GM19324 (cell line): ENCODE measurements around the gene ASGR1.

Experiments
- ATAC-seq: cut with Tn5 transposase; IDR thresholded peaks from one replicate; pipeline ENCODE4 v1.9.1; 2021; ENCODE audit warnings: mild to moderate bottlenecking, moderate library complexity; ENCODE audit not compliant: unreplicated experiment, low FRiP score

ASGR1 gene

DNA sequence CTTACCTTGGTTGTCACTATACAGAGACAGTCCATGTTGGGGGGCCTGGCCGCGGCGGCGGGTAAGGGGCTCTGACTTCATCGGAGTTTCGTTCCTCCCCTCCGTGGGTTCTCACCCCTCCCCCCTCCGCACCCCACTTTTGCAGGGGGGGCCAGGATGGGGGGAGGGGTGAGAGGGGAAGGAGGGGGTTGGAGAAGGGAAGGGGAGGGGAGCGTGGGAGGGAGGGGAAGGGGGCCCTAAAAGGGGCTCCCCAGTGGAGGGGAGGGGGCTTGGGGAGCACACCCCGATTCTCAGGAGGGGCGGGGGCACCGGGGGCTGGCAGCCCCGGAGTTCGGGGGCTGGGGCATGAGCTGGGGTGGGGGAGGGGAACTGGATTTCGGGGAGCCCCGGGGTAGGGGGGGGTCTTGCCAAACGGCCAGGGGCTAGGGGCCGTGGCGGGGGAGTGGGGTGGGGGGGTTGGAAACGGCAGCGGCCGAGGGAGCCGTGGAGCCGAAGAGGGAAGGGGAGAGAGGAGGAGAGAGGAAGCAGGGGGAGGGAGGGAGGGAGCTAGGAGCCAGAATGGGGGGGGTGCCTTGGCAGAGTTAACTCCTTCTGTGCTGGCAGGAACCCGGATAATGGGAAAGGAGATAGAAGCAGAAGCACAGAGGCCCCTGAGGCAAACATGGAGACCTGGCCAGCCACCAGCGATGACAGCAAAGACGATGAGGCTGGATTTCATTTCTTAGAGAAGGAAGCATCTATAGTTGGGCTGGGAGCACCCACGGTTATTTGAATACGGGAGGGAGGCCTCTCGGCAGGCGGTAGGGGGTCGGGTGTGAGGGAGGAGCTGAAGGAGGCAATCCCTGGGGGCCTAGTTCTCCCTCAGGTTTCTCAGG, 38.2 kb upstream of the ASGR1 start:
- no peak for ATAC-seq

DNA sequence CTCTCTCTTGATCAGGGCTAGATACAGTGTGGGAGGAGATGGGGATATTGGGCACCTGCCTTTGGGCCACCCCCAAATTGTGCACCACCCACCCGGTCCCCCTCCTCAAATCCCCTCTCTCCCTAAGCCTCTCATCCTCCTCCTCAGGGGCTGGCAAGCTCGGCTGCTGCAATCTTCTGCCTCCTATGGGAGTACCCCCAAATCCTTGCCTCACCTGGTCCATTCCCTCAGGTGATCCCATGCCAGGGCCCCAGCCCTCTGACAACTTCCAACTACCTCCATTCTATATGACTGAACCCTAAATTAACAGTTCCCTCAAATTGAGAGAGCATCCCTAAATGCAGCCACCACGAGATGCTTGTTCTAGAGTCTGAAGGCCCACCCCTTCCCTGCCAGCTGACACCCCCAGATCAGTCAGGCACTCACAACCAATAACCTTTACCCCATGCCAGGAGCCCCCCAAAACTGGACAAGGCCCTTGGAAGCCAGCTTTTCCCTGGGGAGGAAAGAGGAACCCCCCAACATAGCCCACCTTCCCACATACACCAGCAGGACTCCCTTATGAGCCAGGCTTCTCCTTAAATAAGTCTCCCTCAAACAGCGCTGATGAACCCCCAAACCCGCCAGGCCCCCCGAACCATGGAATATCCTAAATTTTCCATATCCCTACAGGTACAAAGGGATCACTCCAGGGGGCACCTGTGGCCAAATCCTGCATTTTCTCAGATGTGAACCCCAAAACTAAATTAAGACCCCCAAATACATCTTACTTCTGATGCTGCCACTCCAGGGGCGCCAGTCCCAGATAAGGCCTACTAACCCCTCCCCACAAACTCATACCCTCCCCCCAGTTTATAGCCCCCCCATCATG, 37.3 kb upstream of the ASGR1 start:
- no peak for ATAC-seq

DNA sequence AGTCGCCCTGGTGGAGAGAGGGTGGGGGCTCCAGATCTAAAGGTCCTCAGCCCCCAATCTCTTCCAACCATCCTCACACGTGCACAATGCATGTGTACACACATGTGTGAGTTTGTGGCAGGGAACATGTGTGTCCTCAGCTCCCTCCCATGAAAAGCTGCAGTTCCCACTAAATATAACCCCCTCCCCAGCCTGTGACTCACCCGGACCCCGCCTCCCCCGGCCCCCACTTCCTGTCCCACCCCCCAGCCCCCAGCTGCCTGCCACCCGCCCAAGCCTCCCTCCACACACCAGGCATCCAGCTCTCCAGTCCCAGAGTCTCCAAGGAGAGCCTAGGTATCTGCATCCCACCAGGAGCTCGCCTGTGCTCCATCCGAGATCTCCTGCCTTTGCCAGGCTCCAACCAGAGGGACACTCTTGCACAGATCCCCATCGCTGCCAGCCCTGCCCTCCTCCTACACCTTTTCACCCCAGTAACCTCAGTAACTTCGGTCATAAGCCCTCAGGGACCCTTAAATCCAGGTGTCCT, 36.5 kb upstream of the ASGR1 start:
- no peak for ATAC-seq

DNA sequence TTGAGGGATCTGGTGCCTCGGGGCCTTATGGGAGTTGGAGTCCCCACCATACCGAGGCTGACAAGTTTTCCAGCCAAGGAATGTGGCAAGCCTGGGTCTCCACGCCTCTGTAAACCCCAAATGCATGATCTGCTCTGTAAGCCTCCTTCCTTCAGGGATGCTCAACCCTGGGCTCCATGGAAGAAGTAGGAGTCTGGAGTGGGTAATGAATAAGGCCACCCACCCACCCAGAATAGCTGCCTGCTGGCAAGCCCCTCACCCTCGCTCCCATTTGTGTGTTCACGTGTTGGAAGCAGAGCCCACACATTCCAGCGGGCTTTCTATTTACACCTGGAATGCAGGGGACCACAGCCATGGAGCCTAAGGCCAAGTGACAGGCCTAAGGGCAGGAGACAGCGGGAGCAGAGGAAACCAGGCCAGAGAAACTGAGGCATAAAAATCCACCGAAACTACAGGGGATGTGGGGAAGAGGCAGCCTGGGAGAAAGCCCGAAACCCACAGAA, 36.0 kb upstream of the ASGR1 start:
- ATAC-seq: no peak

DNA sequence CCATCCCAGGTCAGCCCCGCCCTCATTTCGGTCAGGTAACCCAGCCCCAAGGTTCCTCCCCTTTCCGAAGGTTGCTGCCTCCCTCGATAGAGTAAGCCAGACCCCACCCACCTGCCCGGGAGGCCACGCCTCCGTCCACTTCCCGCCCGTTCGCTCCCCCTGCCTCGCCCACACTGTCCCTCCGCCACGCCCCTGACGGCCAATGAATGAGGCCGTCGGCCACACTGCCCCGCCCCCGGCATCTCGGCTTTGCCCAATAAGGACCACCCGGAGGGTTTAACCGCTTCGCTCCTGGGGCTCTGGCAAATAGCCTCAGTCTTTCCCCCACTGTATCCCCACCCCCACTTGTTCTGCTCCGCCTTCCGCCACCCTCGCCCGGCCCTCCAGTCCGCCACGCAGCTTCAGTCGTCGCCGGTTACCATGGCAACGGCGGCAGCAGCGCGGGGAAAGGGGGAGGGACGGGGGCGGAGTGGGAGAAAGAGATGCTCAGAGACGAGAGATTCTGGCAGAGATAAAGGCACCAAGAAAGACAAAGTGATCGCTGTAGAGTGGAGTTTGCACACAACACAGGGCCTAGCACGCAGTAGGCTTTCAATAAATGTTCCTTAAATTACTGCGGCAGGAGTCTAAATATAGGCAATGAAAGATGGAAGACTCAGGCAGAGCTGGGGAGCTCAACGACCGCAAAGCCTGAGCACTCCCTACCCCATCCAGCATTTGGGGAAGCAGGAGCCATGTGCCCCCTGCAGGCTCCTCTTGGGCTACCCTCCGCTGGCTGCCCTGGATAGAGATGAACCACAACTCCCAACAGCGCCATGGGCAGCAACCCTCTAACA, 35.3 kb upstream of the ASGR1 start:
- ATAC-seq: peak; percentile 83

DNA sequence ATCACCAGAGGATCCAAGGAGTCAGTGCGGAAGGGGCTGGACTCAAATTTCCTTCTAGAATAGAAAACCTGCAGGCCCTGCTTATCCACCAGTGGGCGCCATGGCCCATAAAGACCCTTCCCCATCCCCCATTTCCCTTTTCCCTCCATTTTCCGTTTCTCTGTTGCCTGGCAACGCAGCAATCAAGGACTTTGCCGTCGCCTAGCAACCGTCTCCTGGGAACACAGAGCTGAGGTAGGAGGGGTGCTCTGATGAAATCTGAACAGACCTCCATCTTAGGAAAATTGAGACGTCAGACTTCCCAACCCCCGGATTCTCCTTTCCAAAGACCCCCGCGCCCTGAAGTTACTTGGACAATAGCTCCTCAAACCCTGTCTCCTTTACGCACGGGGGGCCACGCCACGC, 34.7 kb upstream of the ASGR1 start:
- no peak for ATAC-seq

DNA sequence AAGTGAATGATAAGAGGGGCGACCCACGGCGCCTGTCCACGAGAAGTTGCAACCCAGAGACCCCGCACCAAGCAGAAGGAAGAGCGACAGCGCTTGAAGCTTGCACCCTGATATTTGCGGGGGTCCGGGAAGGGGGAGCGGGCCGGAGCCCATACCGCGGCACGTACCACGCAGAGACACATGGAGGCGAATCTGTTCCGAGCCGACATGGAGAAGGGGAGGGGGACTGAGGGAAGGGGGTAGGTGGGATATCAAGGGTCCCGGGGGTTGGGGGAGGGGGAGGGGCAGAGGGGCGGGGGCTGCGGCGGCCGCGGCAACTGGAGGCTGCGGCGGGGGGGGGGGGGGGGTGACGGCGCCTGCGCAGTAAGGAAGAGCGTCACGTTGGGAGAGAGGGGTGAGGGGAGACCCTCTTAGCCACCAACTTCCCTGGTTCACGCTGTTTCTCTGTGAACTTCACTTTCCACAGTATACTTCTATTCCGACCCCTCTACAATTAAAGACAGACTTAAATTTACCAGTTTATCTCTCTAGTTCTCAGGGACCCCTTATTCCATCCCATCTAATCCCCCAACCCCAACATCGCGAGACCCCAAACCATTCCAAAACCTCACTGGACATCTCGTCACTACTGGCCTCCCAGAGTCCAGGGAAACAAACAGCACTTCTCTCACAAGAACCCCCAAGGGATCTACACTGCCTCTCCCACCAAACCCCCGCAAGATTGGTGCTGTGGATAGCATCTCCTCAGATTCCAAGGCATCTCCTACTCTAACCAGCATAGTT, 32.5 kb upstream of the ASGR1 start:
- ATAC-seq: no peak

DNA sequence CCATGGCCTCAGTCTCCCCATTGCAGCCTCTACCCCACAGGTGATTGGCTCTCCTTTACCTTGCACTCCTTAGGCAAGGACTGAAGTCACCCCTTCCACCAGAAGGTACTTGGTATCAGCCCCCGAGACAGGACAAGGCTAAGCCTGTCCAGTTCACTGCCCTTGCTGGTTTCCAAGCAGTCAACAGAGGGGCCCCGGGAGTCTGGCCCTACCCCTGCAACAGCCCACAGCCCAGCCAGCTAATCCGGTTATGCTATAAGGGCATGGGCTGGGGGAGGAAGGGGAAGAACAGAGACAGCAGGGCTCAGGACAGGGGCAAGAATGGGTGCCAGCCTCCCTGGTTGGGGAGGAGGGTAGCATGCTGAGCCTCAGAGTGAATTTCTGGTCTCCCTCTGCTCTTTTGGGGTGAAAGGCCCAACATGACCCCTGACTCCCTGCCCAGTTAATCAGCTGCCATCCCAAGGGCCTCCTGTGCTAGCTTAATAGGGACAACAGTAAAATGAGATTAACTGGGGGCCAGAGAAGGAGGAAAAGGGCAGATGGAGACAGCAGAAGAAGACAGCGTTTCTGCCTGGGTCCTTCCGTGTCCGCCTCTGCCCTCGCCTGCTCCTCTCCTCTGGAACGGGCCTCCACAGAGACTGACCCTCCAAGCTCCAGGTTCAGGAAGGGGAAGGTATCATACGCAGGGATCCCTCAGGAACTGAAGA, 29.7 kb upstream of the ASGR1 start:
- no peak for ATAC-seq

DNA sequence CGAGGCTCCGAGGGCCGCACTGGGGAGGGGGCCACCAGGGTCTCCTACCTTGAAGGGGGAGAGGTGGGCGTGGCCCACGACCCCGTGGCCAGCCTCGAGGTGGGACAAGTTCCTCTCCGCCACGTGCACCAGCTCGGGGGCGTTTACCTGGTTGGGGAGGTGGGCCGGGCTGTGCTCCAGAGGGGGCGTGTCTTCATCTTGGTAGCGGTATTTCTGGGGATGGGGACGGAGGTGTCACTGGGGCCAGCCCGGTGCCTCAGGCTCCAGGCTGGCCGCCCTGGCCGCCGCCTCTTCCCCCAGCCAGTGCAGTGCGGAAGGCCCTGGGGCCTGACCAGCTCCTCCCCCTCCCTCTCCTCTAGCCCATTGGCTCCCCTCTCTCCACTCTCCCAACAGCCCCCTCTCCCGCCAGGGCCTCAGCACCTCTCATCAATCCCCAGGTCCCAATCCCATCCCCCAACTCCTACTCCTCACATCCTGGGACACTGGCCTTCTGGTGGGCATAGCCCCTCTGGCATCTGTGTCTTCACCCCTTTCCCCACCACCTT, 28.9 kb upstream of the ASGR1 start:
- ATAC-seq: no peak

DNA sequence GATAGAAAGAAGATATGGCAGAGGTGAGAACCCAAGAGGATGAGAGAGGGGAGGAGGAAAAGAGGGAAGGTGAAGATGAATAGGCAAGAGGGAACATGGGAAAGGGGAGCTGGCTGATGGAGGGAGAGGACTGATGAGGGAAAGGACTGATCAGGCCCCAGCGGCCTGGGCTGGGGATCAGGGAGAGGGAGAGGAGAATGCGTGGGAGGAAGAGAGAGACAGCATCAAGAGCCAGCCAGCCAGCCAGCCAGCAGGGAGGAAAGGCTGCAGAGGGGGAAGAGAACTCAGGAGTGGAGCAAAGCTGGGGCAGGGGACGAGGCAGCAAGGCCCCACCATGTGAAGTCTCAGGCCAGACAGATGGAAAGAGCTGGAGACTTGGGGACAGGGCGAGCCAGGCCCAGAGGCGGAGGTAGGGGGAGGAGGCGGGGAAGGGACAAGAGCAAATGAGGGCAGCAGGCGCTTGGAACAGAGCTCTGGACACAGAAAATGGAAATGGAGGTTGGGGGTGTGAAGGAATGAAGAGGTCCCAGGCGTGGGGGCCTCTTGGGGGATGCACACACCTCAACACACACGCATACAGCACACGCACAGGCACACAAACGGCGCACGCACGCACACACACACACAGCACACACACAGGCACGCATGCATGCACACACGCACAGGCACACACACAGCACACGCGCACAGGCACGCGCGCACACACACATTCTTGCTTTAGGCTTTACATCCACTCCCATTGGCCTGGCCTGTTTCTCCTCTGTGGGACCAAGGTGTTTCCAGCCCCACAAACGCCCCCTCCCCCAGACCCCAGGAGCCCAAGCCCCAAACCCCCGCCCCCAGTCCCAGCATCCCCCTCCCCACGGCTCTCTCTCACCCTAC, 28.2 kb upstream of the ASGR1 start:
- ATAC-seq: no peak

DNA sequence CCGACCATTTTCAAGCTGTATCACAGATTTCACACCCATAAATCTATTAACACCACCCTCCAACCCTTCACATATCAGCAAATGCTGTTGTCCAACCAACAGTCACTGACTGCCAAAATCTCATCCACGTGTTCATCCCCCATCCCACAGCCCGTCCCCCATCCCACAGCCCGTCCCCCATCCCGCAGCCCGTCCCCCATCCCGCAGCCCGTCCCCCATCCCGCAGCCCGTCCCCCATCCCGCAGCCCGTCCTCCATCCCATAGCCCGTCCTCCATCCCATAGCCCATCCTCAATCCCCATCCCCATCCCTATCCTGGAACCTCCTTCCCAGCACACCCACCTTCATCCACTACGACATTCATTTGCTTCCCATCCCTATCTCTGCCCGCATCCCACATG, 26.4 kb upstream of the ASGR1 start:
- no peak for ATAC-seq

DNA sequence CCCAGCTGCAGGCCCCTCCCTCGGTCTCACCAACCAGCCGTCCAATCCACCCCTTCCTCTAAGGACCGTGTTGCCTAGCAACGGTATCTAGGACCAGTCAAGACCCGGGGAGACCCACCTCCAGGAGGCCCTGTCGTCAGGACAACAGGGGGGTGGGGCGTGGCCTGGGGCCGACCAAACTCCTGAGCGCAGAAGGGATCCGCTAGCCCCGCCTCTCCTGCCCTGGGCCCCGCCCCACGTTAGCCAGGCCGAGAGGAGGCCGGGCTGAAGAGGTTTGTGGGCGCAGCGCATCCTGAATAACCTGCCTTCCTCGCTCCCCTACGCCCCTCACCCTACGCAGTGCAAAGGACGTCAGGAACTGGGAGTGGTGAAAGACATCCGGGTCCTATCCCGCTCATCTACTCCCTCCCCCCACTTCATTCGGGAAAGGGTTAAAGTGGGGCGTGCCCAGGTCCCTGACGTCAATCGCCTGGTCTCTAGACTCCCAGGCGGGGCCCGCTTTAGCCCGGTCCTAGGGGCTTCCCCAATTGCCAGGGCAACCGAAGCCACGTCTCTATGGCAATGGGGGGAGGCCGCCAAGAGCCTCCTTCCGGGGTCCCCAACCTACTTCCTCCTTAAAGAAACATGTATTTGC, 25.8 kb upstream of the ASGR1 start:
- ATAC-seq: peak; percentile 75

DNA sequence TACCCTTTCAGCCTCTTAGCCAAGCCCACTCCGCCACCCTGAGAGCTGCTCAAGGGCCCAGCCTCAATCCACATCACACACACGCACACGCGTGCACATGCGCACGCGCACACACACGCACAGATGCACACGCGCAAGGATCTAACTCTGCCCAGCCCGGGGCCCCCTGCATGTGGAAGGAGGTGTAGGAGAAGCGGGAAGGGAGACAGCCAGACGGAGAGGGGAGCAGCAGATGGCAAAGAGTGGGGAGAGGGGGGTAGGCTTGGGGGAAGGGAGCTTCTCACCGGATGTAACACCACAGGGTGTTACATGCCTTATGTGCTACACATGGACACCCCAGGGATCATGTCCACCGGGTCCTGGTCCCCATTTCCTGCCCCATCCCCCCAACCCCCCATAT, 25.2 kb upstream of the ASGR1 start:
- no peak for ATAC-seq

DNA sequence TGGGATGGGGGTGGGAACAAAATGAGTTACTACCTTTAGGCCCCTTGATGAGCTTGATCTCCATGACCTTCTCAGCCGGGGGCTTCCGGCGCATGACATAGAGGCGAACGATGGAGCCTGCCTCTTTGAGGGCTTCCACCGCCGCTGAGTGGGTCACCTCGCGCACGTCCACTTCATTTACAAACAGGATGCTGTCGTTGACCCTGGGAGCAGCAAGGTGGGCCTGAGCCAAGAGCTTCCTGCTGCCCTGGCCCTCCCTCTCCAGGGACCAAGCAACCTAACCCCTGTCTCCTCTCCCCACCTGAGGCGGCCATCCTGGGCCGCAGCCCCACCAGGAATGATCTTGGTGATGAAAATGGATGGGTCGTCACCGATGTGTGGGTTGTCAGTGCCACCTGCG, 24.2 kb upstream of the ASGR1 start:
- ATAC-seq: no peak

DNA sequence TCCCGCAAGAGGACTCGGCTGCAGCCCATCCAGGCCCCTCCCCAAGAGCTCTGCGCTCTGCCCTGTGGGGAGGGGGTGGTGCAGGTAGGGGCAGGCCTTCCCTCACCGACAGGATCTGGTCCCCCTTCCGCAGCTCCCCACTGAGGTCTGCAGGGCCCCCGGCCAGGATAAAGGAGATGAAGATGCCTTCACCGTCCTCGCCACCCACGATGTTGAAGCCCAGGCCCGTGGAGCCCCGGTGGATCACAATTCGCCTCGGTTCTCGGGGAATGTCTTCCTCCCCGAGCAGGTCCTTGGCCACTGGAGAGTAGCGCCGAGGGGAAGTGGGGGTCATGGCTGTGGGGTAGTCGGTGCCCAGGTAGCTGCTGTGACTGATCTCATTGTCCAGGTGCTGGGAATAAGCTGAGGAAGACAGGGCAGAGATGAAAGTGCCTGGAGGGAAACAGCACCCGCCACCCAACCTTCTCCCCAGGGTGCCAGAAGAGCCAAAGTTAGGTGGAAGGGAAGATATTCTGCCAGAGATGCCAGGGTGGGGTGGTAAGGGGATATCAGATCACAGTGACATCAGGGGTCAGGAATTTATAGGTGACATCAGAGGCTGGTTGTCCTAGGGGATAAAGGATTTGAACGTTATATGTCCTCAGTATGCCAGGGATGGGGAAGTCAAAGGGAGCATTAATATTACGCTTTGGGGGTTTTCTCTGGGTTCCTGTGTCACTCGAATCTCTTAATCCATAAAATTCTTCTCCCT, 17.7 kb upstream of the ASGR1 start:
- no peak for ATAC-seq

DNA sequence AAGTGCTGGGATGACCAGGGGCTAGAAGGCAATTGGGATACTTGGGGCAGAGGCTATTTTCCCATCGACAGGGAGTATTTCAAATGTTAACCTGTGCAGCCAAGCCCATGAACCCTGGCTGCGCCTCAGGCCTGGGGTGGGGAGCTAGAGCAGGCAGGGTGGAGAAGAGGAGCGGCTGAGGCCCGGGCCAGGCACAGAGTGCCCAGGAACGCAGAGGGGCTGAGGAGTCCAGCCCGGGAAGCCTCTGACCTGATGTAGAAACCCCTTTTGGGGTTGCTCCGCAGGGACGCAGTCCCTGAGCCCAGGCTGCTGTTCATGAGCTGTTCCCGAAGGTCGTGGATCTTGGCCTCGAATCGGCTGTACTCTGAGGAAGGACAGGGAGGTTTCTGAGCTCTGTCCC, 16.8 kb upstream of the ASGR1 start:
- ATAC-seq: no peak
